CD14-positive monocyte (primary cell): ENCODE data around the gene SRSF3. TPM values are rescaled to one million over a fixed set of nuclear protein-coding genes. Genes with fewer than 3 reads are reported as not detected.

Source experiments
- DNase-seq, 3 donors: peaks; one replicate each; pipeline ENCODE4 v3.0.0-alpha.2; 2011 to 2022
- H2AFZ ChIP-seq: 2 replicates; pipeline ENCODE4 v1.6.0; 2012; ENCODE audit warnings: mild to moderate bottlenecking, low read depth, low read length, inconsistent platforms; ENCODE audit not compliant: insufficient read depth, poor library complexity, severe bottlenecking
- H3K27ac ChIP-seq, 2 donors: 1 replicate in 1 of 2; 2 replicates in 1 of 2; pipeline ENCODE4 v1.5.1; 2012 to 2013; ENCODE audit warnings: low read length in 2 of 2, control low read depth in 1 of 2, inconsistent platforms in 1 of 2, low read depth in 1 of 2, mild to moderate bottlenecking in 1 of 2
- H3K27me3 ChIP-seq, 2 donors: one replicate each; pipeline versions ENCODE4 v1.6.0 to v1.6.1; 2011 to 2013; ENCODE audit warnings: low read length in 2 of 2; ENCODE audit not compliant: control insufficient read depth in 2 of 2, insufficient read depth in 2 of 2
- H3K36me3 ChIP-seq, 2 donors: replicated peaks in 1 of 2; 1 replicate in 1 of 2; 2 replicates in 1 of 2; pipeline versions ENCODE4 v1.5.1 to v1.6.1; 2012 to 2013; ENCODE audit warnings: low read length in 2 of 2, control low read depth in 1 of 2, inconsistent platforms in 1 of 2, mild to moderate bottlenecking in 1 of 2; ENCODE audit not compliant: insufficient read depth in 2 of 2, control insufficient read depth in 1 of 2
- H3K4me1 ChIP-seq, 2 donors: 1 replicate in 1 of 2; 2 replicates in 1 of 2; pipeline versions ENCODE4 v1.5.1 to v1.6.1; 2012 to 2013; ENCODE audit warnings: low read length in 2 of 2, control low read depth in 1 of 2, inconsistent platforms in 1 of 2, mild to moderate bottlenecking in 1 of 2, moderate library complexity in 1 of 2; ENCODE audit not compliant: insufficient read depth in 2 of 2, control insufficient read depth in 1 of 2
- H3K4me2 ChIP-seq: replicated peaks from 2 replicates; pipeline ENCODE3; 2012; ENCODE audit warnings: low read length, moderate library complexity, mild to moderate bottlenecking; ENCODE audit not compliant: poor library complexity, severe bottlenecking; ENCODE audit errors: extremely low read depth
- H3K4me3 ChIP-seq, 3 experiments: fragments of 200-600 bp in 1 of 3; sonication (generic) in 1 of 3; replicated peaks in 1 of 3; 1 replicate in 2 of 3; 2 replicates in 1 of 3; pipeline ENCODE4 v1.5.1; 2011 to 2013; ENCODE audit warnings: low read length in 3 of 3, mild to moderate bottlenecking in 3 of 3, control low read depth in 2 of 3, low read depth in 2 of 3, inconsistent platforms in 1 of 3, moderate library complexity in 1 of 3
- H3K79me2 ChIP-seq: 2 replicates; pipeline ENCODE4 v1.6.0; 2012; ENCODE audit warnings: mild to moderate bottlenecking, control low read depth, inconsistent platforms, low read length, moderate library complexity; ENCODE audit not compliant: insufficient read depth
- H3K9ac ChIP-seq: 2 replicates; pipeline ENCODE4 v1.6.0; 2017; ENCODE audit warnings: low read length, mild to moderate bottlenecking; ENCODE audit not compliant: insufficient read depth, poor library complexity, severe bottlenecking
- H3K9me3 ChIP-seq, 2 donors: replicated peaks in 1 of 2; 1 replicate in 1 of 2; 2 replicates in 1 of 2; pipeline versions ENCODE4 v1.5.1 to v1.6.1; 2012 to 2013; ENCODE audit warnings: low read length in 2 of 2, control low read depth in 1 of 2; ENCODE audit not compliant: control insufficient read depth in 1 of 2, insufficient read depth in 1 of 2
- H4K20me1 ChIP-seq: 2 replicates; pipeline ENCODE4 v1.6.0; 2012; ENCODE audit warnings: mild to moderate bottlenecking, low read length, control low read depth, moderate library complexity; ENCODE audit not compliant: insufficient read depth
- H3K27ac Mint-ChIP-seq, 7 donors: one replicate each; pipeline ENCODE4 v1.8.0; 2020; ENCODE audit warnings: mild to moderate bottlenecking in 7 of 7, mixed read lengths in 7 of 7, moderate library complexity in 6 of 7, inconsistent platforms in 2 of 7
- H3K27me3 Mint-ChIP-seq, 3 donors: one replicate each; pipeline ENCODE4 v1.8.0; 2021 to 2022; ENCODE audit warnings: low read depth in 3 of 3, mild to moderate bottlenecking in 3 of 3, mixed read lengths in 3 of 3, moderate library complexity in 3 of 3, inconsistent platforms in 1 of 3
- H3K36me3 Mint-ChIP-seq, 2 donors: one replicate each; pipeline ENCODE4 v1.8.0; 2020; ENCODE audit warnings: mixed read lengths in 2 of 2, inconsistent platforms in 1 of 2, mild to moderate bottlenecking in 1 of 2
- H3K4me1 Mint-ChIP-seq: one replicate; pipeline ENCODE4 v1.8.0; 2020; ENCODE audit warnings: mild to moderate bottlenecking, mixed read lengths
- H3K4me3 Mint-ChIP-seq, 2 donors: one replicate each; pipeline ENCODE4 v1.8.0; 2020; ENCODE audit warnings: mild to moderate bottlenecking in 2 of 2, mixed read lengths in 2 of 2, moderate library complexity in 1 of 2
- H3K9me3 Mint-ChIP-seq, 7 donors: one replicate each; pipeline ENCODE4 v1.8.0; 2020 to 2022; ENCODE audit warnings: mixed read lengths in 7 of 7, mild to moderate bottlenecking in 6 of 7, moderate library complexity in 6 of 7, inconsistent platforms in 2 of 7
- CTCF ChIP-seq: fragments of 200-600 bp; IDR thresholded peaks from one replicate; pipeline ENCODE4 v1.8.0; 2022; ENCODE audit warnings: antibody characterized with exemption, mild to moderate bottlenecking
- WGBS: methylation state at CpG from one replicate; pipeline ENCODE4 v1.1.5; 2013; ENCODE audit warnings: missing lambda C conversion rate; ENCODE audit not compliant: insufficient coverage; 5-methylcytosine and 5-hydroxymethylcytosine counted together
- intact Hi-C, 2 donors: fragments of 100-400 bp; cut with micrococcal nuclease; formaldehyde crosslinking; loops; one replicate each; pipeline versions ENCODE4 v1.15.0 to v1.15.1; 2023
- polyA plus RNA-seq, 3 donors: library from polyadenylated mRNA; depleted of rRNA in 1 of 3; unstranded in 2 of 3; stranded (reverse) in 1 of 3; fragments of 300-500 nt in 2 of 3; fragments of >200 nt in 1 of 3; fragmentation: Illumina TruSeq in 2 of 3; gene quantifications; 1 replicate in 2 of 3; 2 replicates in 1 of 3; pipeline ENCODE4 v1.2.3, GENCODE V29; 2012 to 2021

The SRSF3 gene
- polyA plus RNA-seq, 3 donors: 293 to 341 (median 297) TPM

- peaks cover 51 to 55% of the 10 kb centered on the region in 2 donors for H3K4me1 ChIP-seq
- H2AFZ ChIP-seq: no peak overlapping the region
- peaks cover 0 to 2% (median 0%) of the 10 kb centered on the region in 7 donors for H3K9me3 Mint-ChIP-seq
- H3K4me1 Mint-ChIP-seq: peaks cover 57% of the 10 kb centered on the region
- H3K9me3 ChIP-seq: no peaks in the 10 kb centered on the region
- no peak overlapping the region for H3K4me3 ChIP-seq
- H3K27me3 Mint-ChIP-seq: peaks cover 2 to 5% (median 4%) of the 10 kb centered on the region in 3 donors
- peaks cover 0 to 2% of the 10 kb centered on the region in 2 donors for H3K36me3 Mint-ChIP-seq
- no peaks in the 10 kb centered on the region for H3K36me3 ChIP-seq
- no peak overlapping the region for H3K4me2 ChIP-seq
- no peaks in the 10 kb centered on the region for H3K27me3 ChIP-seq
- no peak for TF ChIP-seq CTCF
- no peaks in the 10 kb centered on the region for H4K20me1 ChIP-seq
- intact Hi-C loops: loop anchor here in 1 of 2 donors (5.0 kb wide), 1 partner anchor 133 kb away; no protein-coding TSS in a partner anchor
- H3K27ac Mint-ChIP-seq: peak overlapping the region in 2 of 7 donors; percentile 26 to 50
- H3K27ac ChIP-seq: no peak overlapping the region
- H3K4me3 Mint-ChIP-seq: no peak overlapping the region
- H3K9ac ChIP-seq: no peak overlapping the region
- WGBS: 100% methylated on average over 2 of the region's 11 CpGs
- H3K79me2 ChIP-seq: no peaks in the 10 kb centered on the region
- DNase-seq: no peak
Observed at GRCh38 chr6:36624461-36625157, 30.4 kb downstream of the SRSF3 start.

- peaks cover 0 to 2% (median 0%) of the 10 kb centered on the region in 7 donors for H3K9me3 Mint-ChIP-seq
- H3K27ac Mint-ChIP-seq: no peak overlapping the region
- no peak for TF ChIP-seq CTCF
- no CpG with 5 or more reads among the region's 5 CpGs for WGBS
- H3K4me3 Mint-ChIP-seq: no peak overlapping the region
- no peak overlapping the region for H3K27ac ChIP-seq
- H2AFZ ChIP-seq: no peak overlapping the region
- H3K36me3 ChIP-seq: no peaks in the 10 kb centered on the region
- H3K9ac ChIP-seq: no peak overlapping the region
- H3K4me3 ChIP-seq: no peak overlapping the region
- H3K4me1 Mint-ChIP-seq: peaks cover 63% of the 10 kb centered on the region
- intact Hi-C loops: no loop called here
- no peaks in the 10 kb centered on the region for H4K20me1 ChIP-seq
- peaks cover 54 to 60% of the 10 kb centered on the region in 2 donors for H3K4me1 ChIP-seq
- peaks cover 2 to 5% (median 4%) of the 10 kb centered on the region in 3 donors for H3K27me3 Mint-ChIP-seq
- H3K36me3 Mint-ChIP-seq: peaks cover 0 to 2% of the 10 kb centered on the region in 2 donors
- H3K79me2 ChIP-seq: no peaks in the 10 kb centered on the region
- no peak overlapping the region for H3K4me2 ChIP-seq
- H3K27me3 ChIP-seq: no peaks in the 10 kb centered on the region
- H3K9me3 ChIP-seq: no peaks in the 10 kb centered on the region
- DNase-seq: no peak
Observed at GRCh38 chr6:36625158-36625919, 31.2 kb downstream of the SRSF3 start.
